GM19035 (cell line): Measurements from ENCODE around the gene TBC1D32.
A peak's percentile ranks its signal among the peaks of the same experiment; 100 is the strongest.
"Not testable (repeated sequence)": the region's sequence is repeated elsewhere in the genome, so short reads cannot be mapped to it uniquely, and the experiment has no call there.

Source experiments
- ATAC-seq: cut with Tn5 transposase; IDR thresholded peaks from one replicate; pipeline ENCODE4 v1.9.1; 2021; ENCODE audit not compliant: unreplicated experiment

TBC1D32 gene, protein sequence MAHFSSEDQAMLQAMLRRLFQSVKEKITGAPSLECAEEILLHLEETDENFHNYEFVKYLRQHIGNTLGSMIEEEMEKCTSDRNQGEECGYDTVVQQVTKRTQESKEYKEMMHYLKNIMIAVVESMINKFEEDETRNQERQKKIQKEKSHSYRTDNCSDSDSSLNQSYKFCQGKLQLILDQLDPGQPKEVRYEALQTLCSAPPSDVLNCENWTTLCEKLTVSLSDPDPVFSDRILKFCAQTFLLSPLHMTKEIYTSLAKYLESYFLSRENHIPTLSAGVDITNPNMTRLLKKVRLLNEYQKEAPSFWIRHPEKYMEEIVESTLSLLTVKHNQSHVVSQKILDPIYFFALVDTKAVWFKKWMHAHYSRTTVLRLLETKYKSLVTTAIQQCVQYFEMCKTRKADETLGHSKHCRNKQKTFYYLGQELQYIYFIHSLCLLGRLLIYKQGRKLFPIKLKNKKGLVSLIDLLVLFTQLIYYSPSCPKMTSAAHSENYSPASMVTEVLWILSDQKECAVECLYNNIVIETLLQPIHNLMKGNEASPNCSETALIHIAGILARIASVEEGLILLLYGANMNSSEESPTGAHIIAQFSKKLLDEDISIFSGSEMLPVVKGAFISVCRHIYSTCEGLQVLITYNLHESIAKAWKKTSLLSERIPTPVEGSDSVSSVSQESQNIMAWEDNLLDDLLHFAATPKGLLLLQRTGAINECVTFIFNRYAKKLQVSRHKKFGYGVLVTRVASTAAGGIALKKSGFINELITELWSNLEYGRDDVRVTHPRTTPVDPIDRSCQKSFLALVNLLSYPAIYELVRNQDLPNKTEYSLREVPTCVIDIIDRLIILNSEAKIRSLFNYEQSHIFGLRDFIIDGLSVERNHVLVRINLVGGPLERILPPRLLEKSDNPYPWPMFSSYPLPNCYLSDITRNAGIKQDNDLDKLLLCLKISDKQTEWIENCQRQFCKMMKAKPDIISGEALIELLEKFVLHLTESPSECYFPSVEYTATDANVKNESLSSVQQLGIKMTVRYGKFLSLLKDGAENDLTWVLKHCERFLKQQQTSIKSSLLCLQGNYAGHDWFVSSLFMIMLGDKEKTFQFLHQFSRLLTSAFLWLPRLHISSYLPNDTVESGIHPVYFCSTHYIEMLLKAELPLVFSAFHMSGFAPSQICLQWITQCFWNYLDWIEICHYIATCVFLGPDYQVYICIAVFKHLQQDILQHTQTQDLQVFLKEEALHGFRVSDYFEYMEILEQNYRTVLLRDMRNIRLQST

GRCh38 chr6:121334299-121335086, at the start of gene TBC1D32:
TSS of gene TBC1D32 (minus strand) at chr6:121334480. CDS start at chr6:121334430, 50 bp downstream.
- peak; percentile 96 for ATAC-seq

- ATAC-seq, result no peak
Observed at GRCh38 chr6:121383478-121383877, 49.2 kb upstream of the TBC1D32 start.

- no peak for ATAC-seq
Observed at GRCh38 chr6:121382467-121383121, 48.3 kb upstream of the TBC1D32 start.

GRCh38 chr6:121376411-121376810, 42.1 kb upstream of the TBC1D32 start:
- no peak for ATAC-seq

GRCh38 chr6:121374219-121374618, 39.9 kb upstream of the TBC1D32 start:
- ATAC-seq, result not testable (repeated sequence)

DNA sequence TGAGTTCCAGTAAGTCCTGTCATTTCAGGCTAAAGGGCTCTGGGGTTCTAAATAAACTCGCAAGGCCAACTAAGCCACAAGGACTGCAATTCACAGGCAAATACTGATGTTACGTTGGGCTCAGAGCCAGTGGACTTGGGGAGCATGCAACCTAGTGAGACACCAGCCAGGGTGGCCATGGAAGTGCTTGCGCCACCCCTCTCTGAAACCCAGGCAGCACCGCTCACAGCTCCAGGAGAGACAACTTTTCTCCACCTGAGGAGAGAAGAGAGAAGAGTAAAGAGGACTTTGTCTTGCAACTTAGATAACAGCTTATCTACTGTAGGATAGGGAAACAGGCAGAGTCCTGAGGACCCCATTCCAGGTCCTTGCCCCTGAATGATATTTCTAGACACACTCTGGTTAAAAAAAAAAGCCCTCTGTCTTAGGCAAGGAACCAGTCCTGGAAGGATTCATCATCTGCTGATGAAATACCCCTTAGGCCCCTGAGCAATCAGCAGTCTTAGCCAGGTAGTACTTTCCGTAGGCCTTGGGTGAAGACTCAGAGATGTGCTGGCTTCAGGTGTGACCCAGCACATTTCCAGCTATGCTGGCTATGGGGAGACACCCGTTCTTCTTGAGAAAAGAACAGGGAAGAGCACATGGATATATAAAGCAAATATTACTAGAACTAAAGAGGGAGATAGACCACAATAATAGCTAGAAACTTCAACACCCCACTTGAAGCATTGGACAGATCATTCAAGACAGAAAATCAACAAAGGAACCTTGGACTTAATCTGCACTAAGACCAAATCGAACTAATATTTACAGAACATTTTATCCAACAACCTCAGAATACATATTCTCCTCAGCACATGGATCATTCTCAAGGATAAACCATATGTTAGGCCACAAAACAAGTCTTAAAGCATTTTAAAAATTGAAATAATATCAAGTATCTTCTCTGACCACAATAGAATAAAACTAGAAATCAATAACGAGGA, 31.5 kb upstream of the TBC1D32 start:
- ATAC-seq, result no peak

- no peak for ATAC-seq
Observed at GRCh38 chr6:121356575-121356974, 22.3 kb upstream of the TBC1D32 start.

DNA sequence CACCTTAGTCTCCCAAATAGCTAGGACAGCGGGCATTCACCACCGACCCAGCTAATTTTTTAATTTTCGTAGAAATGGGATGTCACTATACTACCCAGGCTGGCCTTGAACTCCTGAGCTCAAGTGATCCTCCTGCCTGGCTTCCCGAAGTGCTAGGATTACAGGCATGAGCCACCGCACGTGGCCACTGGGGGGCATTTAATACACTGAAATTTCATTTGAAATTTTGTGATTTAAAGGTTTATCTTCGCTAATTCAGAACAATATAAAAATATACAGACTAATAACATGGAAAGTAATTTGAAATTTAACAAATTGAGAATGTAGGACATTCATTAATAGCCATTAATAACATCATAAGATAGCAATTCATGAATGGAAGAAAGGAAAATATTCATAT, 20.5 kb upstream of the TBC1D32 start:
- no peak for ATAC-seq

DNA sequence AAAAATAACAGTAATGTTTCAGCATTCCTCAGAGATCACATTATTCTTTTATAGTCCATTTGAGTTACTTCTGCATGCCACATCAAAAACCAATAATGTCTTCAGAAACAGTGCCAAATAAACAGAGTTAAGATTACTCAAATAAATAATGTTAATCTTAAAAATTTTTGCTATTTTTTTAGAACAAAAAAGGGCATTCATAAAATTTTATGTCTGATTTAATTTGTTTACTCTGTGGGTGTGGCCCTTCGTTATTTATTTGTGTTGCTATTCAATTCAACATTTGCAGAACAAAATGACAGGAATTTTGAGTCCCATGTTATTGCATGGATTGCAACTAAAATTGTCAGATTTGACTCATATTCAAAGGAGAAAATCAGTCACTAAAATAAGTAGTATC, 18.7 kb upstream of the TBC1D32 start:
- ATAC-seq, result no peak

DNA sequence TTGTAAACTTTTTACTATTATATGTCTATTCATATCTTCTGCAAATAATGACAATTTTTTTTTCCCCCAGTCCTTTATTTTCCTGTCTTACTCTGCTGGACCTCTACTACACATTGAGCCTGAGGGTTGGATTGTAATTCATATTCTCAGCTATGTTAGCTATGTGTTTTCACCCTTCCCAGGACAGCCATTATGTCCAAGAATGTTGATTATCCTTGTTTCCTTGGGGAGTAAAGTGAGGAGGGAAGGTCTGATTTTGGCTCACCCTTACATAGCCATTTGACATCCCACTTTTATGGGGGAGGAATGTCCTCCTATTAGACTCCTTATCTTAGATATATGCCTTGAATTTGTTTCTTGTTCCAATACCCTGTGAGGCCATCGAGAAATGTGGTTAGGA, 17.6 kb upstream of the TBC1D32 start:
- ATAC-seq, result no peak

DNA sequence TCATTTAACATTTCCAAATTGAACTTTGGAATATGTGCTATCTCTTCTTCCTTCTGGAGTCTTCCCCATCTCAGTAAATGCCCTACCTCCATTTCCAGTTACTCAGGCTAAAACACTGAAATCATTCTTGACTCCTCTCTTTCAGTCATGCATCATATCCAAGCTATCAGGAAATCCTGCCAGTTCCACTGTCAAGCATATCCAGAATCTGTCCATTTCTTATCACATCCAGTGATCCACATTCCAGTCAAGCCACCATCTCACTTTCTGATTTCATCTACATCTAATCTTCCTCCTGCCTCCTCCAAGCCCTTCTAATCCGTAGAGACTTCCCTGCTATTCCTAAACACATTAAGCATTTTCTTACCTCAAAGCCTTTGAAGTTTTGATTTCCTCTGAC, 15.3 kb upstream of the TBC1D32 start:
- no peak for ATAC-seq

GRCh38 chr6:121347484-121347883, 13.2 kb upstream of the TBC1D32 start:
- no peak for ATAC-seq

DNA sequence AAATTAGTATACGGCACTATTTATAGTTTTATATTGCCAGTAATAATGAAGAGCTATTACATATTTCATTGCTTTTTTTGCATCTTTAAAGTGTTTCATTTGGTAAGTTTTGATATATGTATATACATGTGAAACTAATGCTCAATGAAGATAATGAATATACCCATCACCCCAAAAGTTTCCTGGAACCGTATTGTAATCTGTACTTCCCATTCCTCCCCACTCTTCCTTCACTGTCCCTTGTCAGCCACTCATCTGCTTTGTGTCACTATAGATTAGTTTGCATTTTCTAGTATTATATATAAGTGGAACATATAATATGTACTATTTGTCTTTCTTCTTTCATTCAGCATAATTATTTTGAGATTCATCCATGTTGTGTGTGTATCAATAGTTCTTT, 10.3 kb upstream of the TBC1D32 start:
- no peak for ATAC-seq

DNA sequence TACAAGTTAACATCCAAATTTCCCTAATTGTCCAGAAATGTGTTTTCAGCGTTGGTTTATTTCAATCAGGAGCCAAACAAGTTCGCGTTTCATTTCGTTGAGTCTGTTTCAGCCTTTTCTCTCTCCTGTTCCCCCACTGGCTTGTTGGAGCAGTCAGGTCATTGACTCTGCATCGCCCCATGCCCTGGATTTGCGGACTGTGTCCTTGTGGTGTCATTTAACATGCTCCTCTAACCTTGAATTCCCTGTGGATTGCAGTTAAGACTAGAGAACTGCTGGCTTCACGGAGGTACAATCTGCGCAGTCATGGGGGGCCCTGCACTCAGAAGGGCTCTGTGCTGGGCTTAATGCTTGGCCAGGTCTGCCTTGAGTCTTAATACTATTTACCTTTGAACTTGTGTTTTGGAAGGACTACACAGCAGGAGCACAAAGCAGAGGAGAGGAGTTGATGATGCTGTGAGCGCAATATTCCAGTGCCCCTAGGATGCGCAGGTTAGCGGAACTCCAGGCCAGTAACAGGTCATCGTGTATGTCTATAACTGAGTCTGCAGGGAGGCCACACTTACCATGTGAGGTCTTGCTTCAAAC, 5.5 kb upstream of the TBC1D32 start:
- ATAC-seq, result no peak

GRCh38 chr6:121338956-121339355, 4.7 kb upstream of the TBC1D32 start:
- ATAC-seq, result no peak

- ATAC-seq, result no peak
Observed at GRCh38 chr6:121338366-121338765, 4.1 kb upstream of the TBC1D32 start.

GRCh38 chr6:121335087-121336008, 1.1 kb upstream of the TBC1D32 start:
- ATAC-seq, result no peak
